Mucosa of descending colon (tissue), 3 donors: ENCODE measurements around the gene RTBDN. TPM values are rescaled to one million over a fixed set of nuclear protein-coding genes. Genes with fewer than 3 reads are reported as not detected.

Source experiments
- ATAC-seq: fragments of 200-7000 bp; cut with Tn5 transposase; one replicate; pipeline ENCODE4 v1.9.1; 2020; ENCODE audit warnings: mild to moderate bottlenecking, moderate library complexity
- DNase-seq, 3 donors: peaks; one replicate each; pipeline ENCODE4 v3.0.0-alpha.2; 2020
- H3K36me3 ChIP-seq: fragments of 200-600 bp; one replicate; pipeline ENCODE4 v1.8.0; 2021; ENCODE audit warnings: low read depth, mild to moderate bottlenecking
- H3K4me1 ChIP-seq: fragments of 200-600 bp; one replicate; pipeline ENCODE4 v1.8.0; 2021; ENCODE audit warnings: low read depth, mild to moderate bottlenecking
- H3K4me3 ChIP-seq: fragments of 200-600 bp; one replicate; pipeline ENCODE4 v1.8.0; 2021; ENCODE audit warnings: mild to moderate bottlenecking
- H3K9me3 ChIP-seq: fragments of 200-600 bp; one replicate; pipeline ENCODE4 v1.8.0; 2021; ENCODE audit warnings: mild to moderate bottlenecking
- intact Hi-C, 2 donors: fragments of 100-400 bp; cut with DNase I in 1 of 2; cut with micrococcal nuclease in 1 of 2; formaldehyde crosslinking; loops; one replicate each; pipeline versions ENCODE4 v1.11.0 to v1.11.1; 2022; cut with DNase I, micrococcal nuclease
- total RNA-seq, 3 donors: library from RNA; stranded (reverse); fragmentation: NEBNext Ultra II Directional in 2 of 3; extraction: Animal tissue kit (Norgen Biotek cat#: 25700) in 2 of 3; gene quantifications; one replicate each; pipeline versions ENCODE4 v1.2.1 to v1.2.4, GENCODE V29; 2021 to 2023
- TF ChIP-seq, protein P1 (sequence below): fragments of 200-600 bp; IDR thresholded peaks from one replicate; pipeline ENCODE4 v1.8.0; 2022; ENCODE audit warnings: antibody characterized with exemption, mild to moderate bottlenecking
- donor health status: DM: no; HTN: no; CAD: no; lungs with moderate emphysema.
- donor health status: DM: no; HTN: no; CAD: no.
- donor health status: DM: no; HTN: yes; CAD: no.

Gene RTBDN
- total RNA-seq, 3 donors from 2014 or later, result 0.87 to 1.7 TPM; not detected in 1

DNA sequence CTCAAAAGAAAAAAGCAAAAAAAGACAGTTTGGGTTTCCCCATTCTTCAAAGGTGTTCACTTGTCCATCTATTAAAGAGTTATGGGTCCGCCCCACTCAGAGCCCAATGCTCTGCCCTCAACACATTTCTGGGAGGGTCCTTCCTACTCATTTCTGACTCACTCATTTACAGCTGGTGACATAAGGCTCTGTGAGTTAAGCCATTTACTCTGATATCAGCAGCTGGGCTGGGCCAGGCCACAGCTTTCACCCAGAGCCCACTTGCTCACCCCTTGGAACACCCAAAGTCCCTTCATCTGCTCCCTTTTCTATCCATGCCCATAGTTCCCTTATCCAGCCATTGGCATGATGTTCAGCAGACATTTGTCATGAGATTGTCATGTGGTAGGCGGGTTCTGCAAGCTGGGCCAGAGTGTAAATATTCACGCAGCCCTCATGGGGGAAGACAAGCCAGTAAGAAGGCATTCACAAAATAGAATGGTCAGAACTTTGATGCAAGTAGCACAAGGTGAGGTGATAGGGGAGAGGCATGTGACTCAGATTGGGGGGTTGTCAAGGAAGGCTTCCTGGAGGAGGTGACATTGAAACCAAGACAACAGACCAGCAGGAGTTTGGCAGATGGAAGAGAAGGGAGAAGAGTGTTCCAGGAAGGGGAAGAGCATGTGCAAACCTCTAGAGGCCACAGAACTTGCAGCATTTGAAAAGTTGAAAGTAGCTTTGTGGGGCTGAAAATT, 9.8 kb upstream of the RTBDN start:
- TF ChIP-seq, protein P1, sequence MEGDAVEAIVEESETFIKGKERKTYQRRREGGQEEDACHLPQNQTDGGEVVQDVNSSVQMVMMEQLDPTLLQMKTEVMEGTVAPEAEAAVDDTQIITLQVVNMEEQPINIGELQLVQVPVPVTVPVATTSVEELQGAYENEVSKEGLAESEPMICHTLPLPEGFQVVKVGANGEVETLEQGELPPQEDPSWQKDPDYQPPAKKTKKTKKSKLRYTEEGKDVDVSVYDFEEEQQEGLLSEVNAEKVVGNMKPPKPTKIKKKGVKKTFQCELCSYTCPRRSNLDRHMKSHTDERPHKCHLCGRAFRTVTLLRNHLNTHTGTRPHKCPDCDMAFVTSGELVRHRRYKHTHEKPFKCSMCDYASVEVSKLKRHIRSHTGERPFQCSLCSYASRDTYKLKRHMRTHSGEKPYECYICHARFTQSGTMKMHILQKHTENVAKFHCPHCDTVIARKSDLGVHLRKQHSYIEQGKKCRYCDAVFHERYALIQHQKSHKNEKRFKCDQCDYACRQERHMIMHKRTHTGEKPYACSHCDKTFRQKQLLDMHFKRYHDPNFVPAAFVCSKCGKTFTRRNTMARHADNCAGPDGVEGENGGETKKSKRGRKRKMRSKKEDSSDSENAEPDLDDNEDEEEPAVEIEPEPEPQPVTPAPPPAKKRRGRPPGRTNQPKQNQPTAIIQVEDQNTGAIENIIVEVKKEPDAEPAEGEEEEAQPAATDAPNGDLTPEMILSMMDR, result no peak

DNA sequence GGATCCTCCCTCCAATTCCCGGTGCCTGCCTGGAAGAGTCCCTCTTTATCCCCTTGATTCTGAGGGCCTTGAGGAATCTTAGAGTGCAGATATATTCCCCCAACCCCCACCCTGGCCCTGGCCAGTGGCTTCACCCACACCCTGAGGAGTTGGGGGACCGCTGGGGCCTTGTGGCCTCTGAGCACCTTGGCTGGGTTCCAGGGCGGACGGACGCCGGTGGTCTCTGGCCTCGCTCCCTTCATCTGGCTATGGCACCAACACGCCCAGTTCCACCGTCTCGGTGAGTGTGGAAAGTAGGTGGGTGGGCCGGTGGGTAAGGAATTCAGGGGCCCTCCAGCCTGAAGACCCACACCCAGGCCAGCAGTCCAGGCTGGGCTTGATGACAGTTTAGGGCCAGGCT, 8.9 kb upstream of the RTBDN start:
- intact Hi-C loops, result no loop called here

More for the DNA sequence above, 9.8 kb upstream of the RTBDN start:
- Histone ChIP-seq H3K4me3 (no peak overlapping the region), H3K9me3 (no peaks in the 10 kb centered on the region), H3K4me1 (peaks cover 9% of the 10 kb centered on the region), H3K36me3 (no peaks in the 10 kb centered on the region)
- ATAC-seq, result no peak
- intact Hi-C loops, result no loop called here
- DNase-seq, result peak in 1 of 3 donors; percentile 4

DNA sequence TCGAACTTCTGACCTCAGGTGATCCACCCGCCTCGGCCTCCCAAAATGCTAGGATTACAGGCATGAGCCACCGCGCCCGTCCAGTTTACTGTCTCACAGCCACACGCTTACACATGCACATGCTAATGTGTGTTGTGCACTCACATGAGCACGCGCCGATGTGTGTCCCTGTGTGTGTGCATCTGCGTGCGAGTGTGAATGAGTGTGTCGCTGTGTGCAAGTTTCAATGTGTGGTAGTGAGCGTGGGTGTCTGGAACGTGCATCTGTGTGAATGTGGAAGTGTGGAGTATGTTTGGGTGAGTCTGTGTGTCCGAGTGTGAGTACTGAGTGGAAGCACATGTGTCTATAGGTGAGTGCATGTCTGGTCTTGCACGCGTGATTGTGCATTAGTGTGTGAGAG, 8.1 kb upstream of the RTBDN start:
- peaks cover 10% of the 10 kb centered on the region for H3K4me1 ChIP-seq
- no peaks in the 10 kb centered on the region for H3K9me3 ChIP-seq
- TF ChIP-seq, protein P1, result no peak
- ATAC-seq, result no peak
- no peaks in the 10 kb centered on the region for H3K36me3 ChIP-seq
- DNase-seq, result peak in 1 of 3 donors; percentile 12
- no peak overlapping the region for H3K4me3 ChIP-seq
- intact Hi-C loops, result no loop called here

More for the DNA sequence above, 8.9 kb upstream of the RTBDN start:
- Histone ChIP-seq H3K9me3 (no peaks in the 10 kb centered on the region), H3K4me3 (no peak overlapping the region), H3K36me3 (no peaks in the 10 kb centered on the region), H3K4me1 (peaks cover 13% of the 10 kb centered on the region)
- TF ChIP-seq, protein P1, result no peak
- DNase-seq (peak in 1 of 3 donors; percentile 40), ATAC-seq (no peak)

- DNase-seq (peak; percentile 32 to 54 (median 46)), ATAC-seq (no peak)
- intact Hi-C loops, result no loop called here
- Histone ChIP-seq H3K4me1 (peaks cover 10% of the 10 kb centered on the region), H3K4me3 (no peak overlapping the region), H3K36me3 (no peaks in the 10 kb centered on the region), H3K9me3 (no peaks in the 10 kb centered on the region)
- TF ChIP-seq, protein P1, result no peak
Measured at GRCh38 chr19:12841094-12841493, 6.7 kb upstream of the RTBDN start.

DNA sequence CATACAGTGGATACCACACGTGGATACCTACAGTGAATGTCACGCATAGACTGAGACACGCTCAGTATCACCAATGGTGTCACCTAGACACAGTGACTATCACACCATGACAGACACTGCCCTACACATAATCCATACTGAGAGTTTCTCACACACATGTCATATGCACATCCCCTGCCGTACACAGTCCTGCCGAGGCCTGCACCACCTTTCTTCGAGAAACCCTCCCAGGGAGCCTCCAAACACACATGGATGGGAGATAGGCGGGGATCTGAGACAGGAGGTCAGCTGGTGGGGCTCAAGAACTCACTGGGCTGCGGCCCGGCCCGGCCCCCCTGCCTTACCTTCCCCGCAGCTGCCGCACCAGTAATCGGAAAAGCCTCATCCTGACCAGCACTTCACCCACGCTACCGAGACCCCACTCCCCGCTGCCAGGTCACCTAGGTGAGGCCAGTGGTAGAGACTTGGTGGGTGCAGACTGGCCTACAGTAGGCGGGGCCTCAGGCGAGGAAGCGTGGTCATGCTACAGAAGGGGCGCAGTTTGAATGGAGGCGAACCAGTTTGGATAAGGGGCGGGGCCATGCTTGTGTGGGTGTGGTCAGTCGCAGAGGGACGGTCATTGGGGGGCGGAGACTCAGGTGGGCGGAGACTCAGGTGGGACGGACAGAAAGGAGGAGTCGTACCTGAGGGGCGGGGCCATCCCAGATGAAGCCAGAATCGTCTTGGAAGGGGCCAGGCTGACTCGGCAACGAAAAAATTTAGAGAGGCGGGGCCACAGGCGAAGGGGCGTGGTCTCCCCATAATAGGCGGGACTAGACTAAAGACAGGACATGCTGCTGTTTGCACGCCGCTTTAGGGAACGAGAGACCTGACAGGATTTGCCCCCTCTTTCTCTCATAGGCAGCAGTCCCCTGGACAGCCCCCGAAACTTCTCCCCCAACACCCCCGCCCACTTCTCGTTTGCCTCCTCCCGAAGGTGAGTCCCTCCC, 6.0 kb upstream of the RTBDN start:
- peaks cover 10% of the 10 kb centered on the region for H3K4me1 ChIP-seq
- DNase-seq (peak; percentile 83 to 89 (median 87)), ATAC-seq (peak; percentile 92)
- H3K9me3 ChIP-seq, result no peaks in the 10 kb centered on the region
- TF ChIP-seq, protein P1, result no peak
- intact Hi-C loops, result no loop called here
- H3K4me3 ChIP-seq, result no peak overlapping the region
- H3K36me3 ChIP-seq, result no peaks in the 10 kb centered on the region
